HepG2 (cell line): ENCODE measurements around the gene PNPLA3.

Source experiments
- CTCF ChIP-seq: sonication (generic); formaldehyde crosslinking; IDR thresholded peaks from 2 replicates; pipeline ENCODE4 v1.5.0; 2020; ENCODE audit warnings: mild to moderate bottlenecking, missing genetic modification reagents, moderate library complexity
- DRAP1 ChIP-seq: IDR thresholded peaks from 2 replicates; pipeline ENCODE4 v1.6.1; 2016; ENCODE audit warnings: missing genetic modification reagents, missing compliant biosample characterization
- KLF6 ChIP-seq: IDR thresholded peaks from 2 replicates; pipeline ENCODE4 v1.8.0; 2016; ENCODE audit warnings: missing biosample characterization, missing genetic modification reagents
- RNF2 ChIP-seq: fragments of 450-650 bp; conservative IDR thresholded peaks from 2 replicates; pipeline ENCODE4 v1.6.1; 2016; ENCODE audit warnings: low read depth
- USF2 ChIP-seq, 2 experiments: sonication (generic) in 1 of 2; formaldehyde crosslinking in 1 of 2; IDR thresholded peaks; 2 replicates each; pipeline versions ENCODE4 v1.5.1 to v1.6.1; 2011 to 2020; ENCODE audit warnings: borderline replicate concordance in 1 of 2, low read depth in 1 of 2, low read length in 1 of 2, mild to moderate bottlenecking in 1 of 2, missing genetic modification reagents in 1 of 2, moderate library complexity in 1 of 2
- ZFP37 ChIP-seq: sonication (generic); formaldehyde crosslinking; IDR thresholded peaks from 2 replicates; pipeline ENCODE4 v1.4.0; 2020; ENCODE audit warnings: missing genetic modification reagents, borderline replicate concordance
- ZNF354B ChIP-seq: sonication (generic); formaldehyde crosslinking; IDR thresholded peaks from 2 replicates; pipeline ENCODE4 v1.8.0; 2022; ENCODE audit warnings: mild to moderate bottlenecking, missing genetic modification reagents

- TF ChIP-seq DRAP1 (CRISPR knock-in tag) (no peak), CTCF (no peak), ZNF354B (CRISPR knock-in tag) (no peak), ZFP37 (CRISPR knock-in tag) (no peak), USF2 (IDR thresholded peaks at IDR 0.05; ENCODE audit: low read depth, low read length) (no peak), USF2 (CRISPR knock-in tag; IDR thresholded peaks at IDR 0.05; ENCODE audit: borderline replicate concordance) (no peak), RNF2 (no peak), KLF6 (CRISPR knock-in tag) (no peak)
Measured at GRCh38 chr22:43972931-43973462, 49.4 kb downstream of the PNPLA3 start.
